Measurements from ENCODE around the gene EXD1.
"Not testable (repeated sequence)": the region's sequence is repeated elsewhere in the genome, so short reads cannot be mapped to it uniquely, and the experiment has no call there.

Gene EXD1

DNA sequence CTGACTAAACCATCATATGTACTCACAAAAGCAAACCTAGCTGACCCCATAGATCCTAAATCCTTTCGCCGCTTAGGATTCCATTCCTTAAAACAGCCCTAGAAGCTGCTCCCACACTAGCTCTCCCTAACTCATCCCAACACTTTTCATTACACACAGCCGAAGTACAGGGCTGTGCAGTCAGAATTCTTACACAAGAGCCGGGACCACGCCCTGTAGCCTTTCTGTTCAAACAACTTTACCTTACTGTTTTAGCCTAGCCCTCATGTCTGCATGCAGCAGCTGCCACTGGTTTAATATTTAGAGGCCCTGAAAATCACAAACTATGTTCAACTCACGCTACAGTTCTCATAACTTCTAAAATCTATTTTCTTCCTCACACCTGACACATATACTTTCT is 95.0 kb downstream of the EXD1 start:
- not testable (repeated sequence) for DNase-seq

DNA sequence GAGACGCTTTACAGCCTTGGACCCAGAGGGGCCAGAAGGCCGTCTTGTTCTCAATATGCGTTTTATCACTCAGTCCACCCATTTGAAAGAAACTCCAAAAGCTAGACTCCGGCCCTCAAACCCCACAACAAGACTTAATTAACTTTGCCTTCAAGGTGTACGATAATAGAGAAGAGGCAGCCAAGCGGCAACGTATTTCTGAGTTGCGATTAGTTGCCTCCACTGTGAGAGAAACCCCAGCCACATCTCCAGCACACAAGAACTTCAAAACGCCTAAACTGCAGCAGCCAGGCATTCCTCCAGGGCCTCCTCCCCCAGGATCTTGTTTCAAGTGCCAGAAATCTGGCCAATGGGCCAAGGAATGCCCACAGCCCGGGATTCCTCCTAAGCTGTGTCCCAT is 97.1 kb downstream of the EXD1 start:
- DNase-seq: no peak

Measured in DMS 273 treated with DMSO at 0.1 percent for 48 hours (cell line).